HFFc6 (cell line): ENCODE data around the gene ISM2. TPM values are rescaled to one million over a fixed set of nuclear protein-coding genes. Genes with fewer than 3 reads are reported as not detected.
"Not testable (repeated sequence)": the region's sequence is repeated elsewhere in the genome, so short reads cannot be mapped to it uniquely, and the experiment has no call there.

Experiments used
- DNase-seq: peaks from one replicate; pipeline ENCODE4 v3.0.0-alpha.2; 2018
- H3K27ac Mint-ChIP-seq: 2 replicates; pipeline ENCODE4 v1.8.0; 2020; ENCODE audit warnings: mild to moderate bottlenecking, mixed read lengths
- H3K27me3 Mint-ChIP-seq: 2 replicates; pipeline ENCODE4 v1.8.0; 2021; ENCODE audit warnings: mild to moderate bottlenecking, moderate library complexity, mixed read lengths; ENCODE audit not compliant: insufficient read depth
- H3K36me3 Mint-ChIP-seq: 2 replicates; pipeline ENCODE4 v1.8.0; 2021; ENCODE audit warnings: low read depth, mixed read lengths
- H3K4me1 Mint-ChIP-seq: 2 replicates; pipeline ENCODE4 v1.8.0; 2020; ENCODE audit warnings: low read depth, mixed read lengths
- H3K4me3 Mint-ChIP-seq: 2 replicates; pipeline ENCODE4 v1.8.0; 2020; ENCODE audit warnings: mild to moderate bottlenecking, moderate library complexity, mixed read lengths
- H3K9me3 Mint-ChIP-seq: 2 replicates; pipeline ENCODE4 v1.8.0; 2020; ENCODE audit warnings: mild to moderate bottlenecking, mixed read lengths
- CTCF ChIP-seq: fragments of 200-600 bp; sonication (generic); IDR thresholded peaks from 2 replicates; pipeline ENCODE4 v1.5.0; 2021; ENCODE audit warnings: antibody characterized with exemption, mild to moderate bottlenecking
- total RNA-seq, 6 experiments: library from RNA; stranded (reverse); fragmentation: NEBNext Ultra II Directional; extraction: Animal tissue kit (Norgen Biotek cat#: 25700); gene quantifications; 2 replicates in 1 of 6; 3 replicates in 5 of 6; pipeline ENCODE4 v1.2.3, GENCODE V29; 2021

The ISM2 gene
- total RNA-seq, 6 experiments from 2014 or later: 0.10 TPM; not detected in 5

GRCh38 chr14:77529213-77529612, 30.6 kb upstream of the ISM2 start:
- DNase-seq: no peak
- peaks cover 11% of the 10 kb centered on the region; the same call in 1 of the 2 replicates for H3K4me1 Mint-ChIP-seq
- no peak overlapping the region for H3K27ac Mint-ChIP-seq
- H3K27me3 Mint-ChIP-seq: peaks cover 3% of the 10 kb centered on the region; the same call in 1 of the 2 replicates
- no peak for TF ChIP-seq CTCF
- H3K4me3 Mint-ChIP-seq: no peak overlapping the region
- no peaks in the 10 kb centered on the region for H3K9me3 Mint-ChIP-seq
- peaks cover 27% of the 10 kb centered on the region for H3K36me3 Mint-ChIP-seq

DNA sequence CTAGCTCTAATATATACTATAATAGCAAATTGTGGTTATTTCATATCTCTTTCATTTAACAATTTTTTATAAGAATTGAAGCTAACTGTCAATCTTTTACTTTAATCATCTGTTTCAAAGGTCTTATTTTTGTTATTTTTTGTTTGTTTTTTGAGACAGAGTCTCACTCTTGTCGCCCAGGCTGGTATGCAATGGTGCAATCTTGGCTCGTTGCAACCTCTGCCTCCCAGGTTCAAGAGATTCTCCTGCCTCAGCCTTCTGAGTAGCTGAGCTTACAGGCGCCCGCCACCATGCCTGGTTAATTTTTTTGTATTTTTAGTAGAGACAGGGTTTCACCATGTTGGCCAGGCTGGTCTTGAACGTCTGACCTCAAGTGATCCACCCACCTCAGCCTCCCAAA, 30.1 kb upstream of the ISM2 start:
- Mint-ChIP-seq H3K36me3 (peaks cover 22% of the 10 kb centered on the region), H3K4me1 (peaks cover 11% of the 10 kb centered on the region; the same call in 1 of the 2 replicates)
- H3K4me3 Mint-ChIP-seq, DNase-seq, H3K9me3 Mint-ChIP-seq, H3K27me3 Mint-ChIP-seq, H3K27ac Mint-ChIP-seq: not testable (repeated sequence)

- Mint-ChIP-seq H3K4me3 (no peak overlapping the region), H3K9me3 (no peaks in the 10 kb centered on the region), H3K27me3 (peaks cover 3% of the 10 kb centered on the region; the same call in 1 of the 2 replicates), H3K36me3 (peaks cover 14% of the 10 kb centered on the region), H3K4me1 (peaks cover 15% of the 10 kb centered on the region; the same call in 1 of the 2 replicates), H3K27ac (0 out of 2 replicates have a peak overlapping the region, but pooled peaks have one; percentile 36)
- DNase-seq: no peak
- no peak for TF ChIP-seq CTCF
Measured at GRCh38 chr14:77526266-77526665, 27.6 kb upstream of the ISM2 start.

GRCh38 chr14:77524536-77524935, 25.9 kb upstream of the ISM2 start:
- Mint-ChIP-seq H3K9me3 (no peaks in the 10 kb centered on the region), H3K27me3 (peaks cover 2% of the 10 kb centered on the region), H3K4me3 (no peak overlapping the region), H3K27ac (peak overlapping the region; percentile 5), H3K36me3 (peaks cover 19% of the 10 kb centered on the region), H3K4me1 (peaks cover 10% of the 10 kb centered on the region; the same call in 1 of the 2 replicates)
- no peak for TF ChIP-seq CTCF
- no peak for DNase-seq

DNA sequence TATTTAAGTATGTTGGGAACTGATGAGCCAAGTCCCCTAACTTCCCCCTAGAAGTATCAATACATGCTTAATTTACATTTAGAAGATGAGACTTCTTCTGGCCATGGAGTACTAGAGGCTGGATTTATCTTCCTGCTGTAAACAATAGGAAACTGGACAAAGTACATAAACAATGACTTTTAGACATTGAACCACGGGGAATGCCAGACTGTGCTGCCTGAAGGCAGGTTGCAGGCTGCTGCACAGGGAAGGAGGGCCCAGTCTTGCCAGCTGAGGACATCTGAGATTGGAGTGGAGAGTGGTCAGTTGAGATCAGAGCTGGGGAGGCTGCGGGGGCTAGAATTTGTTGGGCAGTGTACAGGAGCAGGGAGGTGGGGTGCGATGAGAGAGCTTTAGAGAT, 24.5 kb upstream of the ISM2 start:
- H3K4me3 Mint-ChIP-seq: no peak overlapping the region
- no peak for TF ChIP-seq CTCF
- DNase-seq: no peak
- peaks cover 10% of the 10 kb centered on the region; the same call in 1 of the 2 replicates for H3K4me1 Mint-ChIP-seq
- H3K27me3 Mint-ChIP-seq: peaks cover 2% of the 10 kb centered on the region
- peak overlapping the region; percentile 45 for H3K27ac Mint-ChIP-seq
- H3K9me3 Mint-ChIP-seq: no peaks in the 10 kb centered on the region
- H3K36me3 Mint-ChIP-seq: peaks cover 25% of the 10 kb centered on the region

DNA sequence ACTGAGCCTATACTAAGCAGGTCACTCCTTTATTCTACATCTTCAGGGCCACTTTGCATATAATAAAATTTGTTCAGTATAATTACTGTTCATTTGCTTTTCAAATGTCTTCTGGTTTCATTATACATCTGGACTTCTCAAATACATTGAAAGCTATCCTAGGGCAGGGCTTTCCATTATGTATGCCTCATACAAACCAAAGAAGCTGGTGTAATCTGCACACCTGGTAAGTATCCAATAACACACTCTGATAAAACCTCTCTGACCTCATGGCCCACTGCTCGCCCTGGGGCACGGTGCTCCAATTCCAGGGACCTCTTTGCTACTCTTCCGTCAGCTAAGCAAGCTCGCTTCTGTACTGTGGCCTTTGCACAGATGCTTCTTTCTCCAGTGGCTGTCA, 21.9 kb upstream of the ISM2 start:
- TF ChIP-seq CTCF: no peak
- DNase-seq: no peak
- Mint-ChIP-seq H3K4me1 (peaks cover 4% of the 10 kb centered on the region; the same call in 1 of the 2 replicates), H3K27me3 (peaks cover 2% of the 10 kb centered on the region), H3K9me3 (no peaks in the 10 kb centered on the region), H3K27ac (no peak overlapping the region), H3K36me3 (peaks cover 40% of the 10 kb centered on the region), H3K4me3 (no peak overlapping the region)
